GM20431 (cell line): ENCODE results near the gene ACTC1.
"Not testable (repeated sequence)": the region's sequence is repeated elsewhere in the genome, so short reads cannot be mapped to it uniquely, and the experiment has no call there.

ENCODE experiments used
- in situ Hi-C: fragments of 300-500 bp; cut with MseI, MboI; formaldehyde crosslinking; loops from one replicate; pipeline ENCODE4 v1.15.0; 2020; ENCODE audit warnings: low sequenced_read_pairs; ENCODE audit not compliant: unreplicated experiment

The ACTC1 gene

DNA sequence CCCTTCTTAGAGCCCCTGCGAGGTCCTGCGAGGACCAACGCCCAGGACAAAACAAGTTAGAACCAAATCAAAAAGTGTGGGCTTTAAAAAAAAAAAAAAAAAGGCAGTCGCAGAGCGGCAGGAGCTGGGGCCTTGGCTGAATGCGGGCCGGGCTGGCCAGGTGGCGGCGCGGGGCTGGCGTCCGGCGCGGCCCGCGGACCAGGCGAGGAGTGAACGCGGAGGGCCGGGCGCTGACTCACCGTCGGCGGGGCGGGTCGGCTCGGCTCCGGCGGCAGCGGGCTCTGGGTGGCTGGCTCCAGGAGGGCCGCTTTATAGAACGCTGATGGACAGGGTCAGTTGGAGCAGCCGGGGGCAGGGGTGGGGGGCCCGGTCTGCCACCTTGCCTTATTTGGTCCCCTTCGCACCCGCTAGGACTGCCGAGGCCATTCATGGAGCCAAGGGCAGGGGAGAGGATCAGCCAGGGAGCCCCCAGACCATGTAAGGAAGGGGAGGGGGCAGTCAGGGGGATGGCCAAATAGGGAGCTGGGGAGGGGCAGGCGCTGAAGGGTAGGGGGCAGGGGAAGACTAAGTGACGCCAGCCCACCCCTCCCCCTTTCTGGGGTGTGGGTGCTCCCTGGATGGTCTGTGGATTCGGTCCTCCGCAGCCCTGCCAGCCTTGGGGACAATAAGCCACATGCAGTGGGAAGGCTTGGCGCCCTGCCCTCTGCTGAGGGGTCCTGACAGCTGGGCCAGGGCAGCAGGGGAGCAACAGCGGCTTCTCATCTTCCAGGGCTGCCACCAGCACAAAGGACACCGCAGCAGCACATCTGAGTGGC, at the start of gene ACTC1:
ACTC1 (minus strand) TSS at position 283 of the 815 bp plus-strand sequence. CDS start 741 bp downstream, outside the sequence.
- in situ Hi-C loops: no loop called here

DNA sequence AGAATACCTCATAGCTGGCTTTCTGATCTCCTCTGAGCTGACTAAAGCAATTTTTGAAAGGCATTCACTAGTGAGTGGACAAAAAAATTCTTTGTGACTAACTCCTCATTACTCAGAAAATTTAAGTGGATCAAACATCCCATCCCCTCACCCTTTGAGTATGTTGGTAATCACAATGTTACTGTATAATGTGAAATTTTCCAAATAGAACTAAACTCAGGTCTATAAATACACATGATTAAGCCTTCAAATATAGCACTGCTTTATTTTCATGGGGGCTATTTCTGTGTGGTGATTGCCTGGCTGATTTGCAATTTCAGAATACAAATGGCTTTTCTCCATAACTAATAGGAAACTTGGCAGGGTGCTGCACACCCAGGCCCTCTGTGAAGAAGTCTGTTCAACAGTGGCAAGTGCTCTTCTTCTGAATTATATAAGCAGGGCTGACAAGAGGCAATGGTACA, 45.9 kb upstream of the ACTC1 start:
- in situ Hi-C loops: no loop called here

- in situ Hi-C loops: no loop called here
These were observed 42.9 kb upstream of the ACTC1 start for GRCh38 chr15:34838282-34838681.

- in situ Hi-C loops: no loop called here
These were observed 42.1 kb upstream of the ACTC1 start for GRCh38 chr15:34837246-34838016.

GRCh38 chr15:34828145-34828911, 33.0 kb upstream of the ACTC1 start:
- in situ Hi-C loops: no loop called here

DNA sequence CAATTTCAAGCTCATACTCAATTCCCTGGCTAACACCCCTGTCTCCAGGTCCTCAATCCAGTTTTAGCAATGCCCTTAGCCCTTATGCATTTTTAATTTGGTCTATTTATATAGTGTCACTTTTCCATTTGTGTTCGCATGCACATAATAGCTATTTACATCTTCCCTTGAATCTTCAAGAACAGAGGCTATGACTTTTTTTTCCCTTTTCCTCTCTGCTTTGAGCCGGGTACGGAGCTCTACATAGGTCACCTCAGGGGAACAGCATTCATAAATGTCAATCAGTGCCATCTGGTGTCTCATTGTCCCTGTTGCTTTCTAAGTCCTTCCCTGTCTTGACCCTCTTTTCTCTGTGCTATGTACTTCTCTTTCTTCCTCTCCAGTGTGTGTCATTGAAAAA, 26.5 kb upstream of the ACTC1 start:
- in situ Hi-C loops: no loop called here

GRCh38 chr15:34820110-34820509, 24.8 kb upstream of the ACTC1 start:
- in situ Hi-C loops: no loop called here

DNA sequence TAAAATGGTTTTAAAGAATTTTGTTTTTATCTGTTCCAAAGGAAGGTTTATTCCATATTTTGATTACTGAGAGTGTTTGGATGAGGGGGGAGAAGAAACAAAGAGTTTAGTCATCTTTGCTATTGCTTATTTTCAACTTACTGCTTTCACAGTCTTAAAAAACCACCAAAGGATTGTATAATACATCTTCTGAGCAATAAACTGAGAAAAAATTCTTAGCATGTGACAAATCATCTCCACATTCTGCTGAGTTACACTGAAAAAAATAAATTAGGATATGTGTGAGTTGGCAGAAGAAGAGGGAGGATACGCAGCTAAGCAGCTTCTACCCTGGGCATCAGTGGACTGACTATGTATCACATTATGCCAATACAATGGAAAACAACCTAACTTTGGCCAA, 23.2 kb upstream of the ACTC1 start:
- in situ Hi-C loops: no loop called here

DNA sequence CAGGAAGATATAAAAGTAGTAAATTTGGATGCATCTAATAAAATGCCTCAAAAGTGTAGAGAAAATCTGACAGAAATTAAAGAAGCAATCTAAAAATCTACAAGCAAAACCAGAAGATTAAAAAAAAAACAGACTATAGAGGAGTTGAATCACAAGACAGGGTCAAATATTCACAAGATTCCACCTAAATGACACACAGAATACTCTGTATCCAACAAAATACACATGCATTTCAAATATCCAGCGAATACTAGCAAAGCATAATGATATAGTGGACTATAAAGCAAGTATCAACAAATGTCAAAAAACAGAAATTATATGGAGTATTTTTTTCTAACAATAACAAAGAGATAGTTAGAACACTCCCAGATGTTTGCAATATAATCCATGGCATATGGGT, 20.5 kb upstream of the ACTC1 start:
- in situ Hi-C loops: no loop called here

- in situ Hi-C loops: no loop called here
These were observed 18.3 kb upstream of the ACTC1 start for GRCh38 chr15:34813446-34814190.

- in situ Hi-C loops: not testable (repeated sequence)
These were observed 17.6 kb upstream of the ACTC1 start for GRCh38 chr15:34812868-34813365.

DNA sequence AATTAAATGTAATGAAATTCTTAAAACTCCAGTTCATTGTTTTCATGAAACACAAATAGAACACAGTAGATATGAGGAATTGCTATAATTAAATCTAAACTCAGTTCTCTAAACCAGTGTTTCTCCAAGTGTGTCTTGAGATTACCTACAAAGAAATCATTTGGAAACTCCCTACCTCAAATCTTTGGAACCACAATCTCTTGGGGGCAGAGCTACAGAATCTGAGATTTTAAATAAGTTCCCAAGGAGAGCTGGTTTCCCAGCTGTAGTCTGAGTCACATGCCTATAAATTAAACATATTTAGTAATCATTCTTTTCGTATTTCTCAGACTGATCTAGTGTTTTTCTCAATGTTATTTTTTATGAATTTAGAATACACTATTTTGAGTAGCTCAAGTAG, 17.0 kb upstream of the ACTC1 start:
- in situ Hi-C loops: no loop called here

GRCh38 chr15:34810443-34811129, 15.2 kb upstream of the ACTC1 start:
- in situ Hi-C loops: no loop called here

DNA sequence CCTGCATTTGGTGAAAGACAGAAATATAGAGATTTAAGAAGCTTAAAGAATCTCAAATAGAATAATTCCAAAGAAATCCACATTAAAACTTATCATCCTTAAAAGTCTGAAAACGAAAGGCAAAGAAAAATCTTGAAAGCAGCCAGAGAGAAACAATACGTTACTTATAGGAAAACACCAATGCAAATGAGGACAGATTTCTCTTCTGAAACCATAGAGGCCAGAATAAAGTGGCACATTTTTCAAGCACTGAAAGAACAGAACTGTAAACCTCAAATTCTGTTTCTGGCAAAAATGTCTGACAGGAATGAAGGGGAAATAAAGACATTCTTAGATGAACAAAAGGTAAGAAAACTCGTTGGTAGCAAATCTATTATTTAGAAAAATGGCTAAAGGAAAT, 13.8 kb upstream of the ACTC1 start:
- in situ Hi-C loops: no loop called here

DNA sequence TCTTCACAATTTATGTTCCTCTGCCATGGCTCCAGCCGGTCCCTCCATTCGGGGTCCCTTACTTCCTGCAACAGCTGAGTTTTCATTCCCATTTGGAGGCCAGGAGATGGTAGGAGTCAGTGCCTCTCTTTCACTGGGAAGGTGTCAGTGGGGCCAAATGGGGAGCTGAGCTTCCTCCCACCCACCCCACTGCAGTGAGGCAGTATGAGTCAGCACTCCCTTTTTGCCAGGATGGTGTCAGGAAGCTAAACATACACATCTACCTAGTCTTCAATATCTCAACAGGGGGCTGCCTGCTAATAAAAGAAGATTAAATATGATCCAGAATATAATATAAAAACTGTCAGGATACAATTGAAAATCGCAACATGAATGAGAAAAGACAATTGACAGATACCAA, 12.7 kb upstream of the ACTC1 start:
- in situ Hi-C loops: no loop called here

GRCh38 chr15:34807241-34807640, 11.9 kb upstream of the ACTC1 start:
- in situ Hi-C loops: not testable (repeated sequence)

- in situ Hi-C loops: no loop called here
These were observed 9.4 kb upstream of the ACTC1 start for GRCh38 chr15:34804776-34805175.

DNA sequence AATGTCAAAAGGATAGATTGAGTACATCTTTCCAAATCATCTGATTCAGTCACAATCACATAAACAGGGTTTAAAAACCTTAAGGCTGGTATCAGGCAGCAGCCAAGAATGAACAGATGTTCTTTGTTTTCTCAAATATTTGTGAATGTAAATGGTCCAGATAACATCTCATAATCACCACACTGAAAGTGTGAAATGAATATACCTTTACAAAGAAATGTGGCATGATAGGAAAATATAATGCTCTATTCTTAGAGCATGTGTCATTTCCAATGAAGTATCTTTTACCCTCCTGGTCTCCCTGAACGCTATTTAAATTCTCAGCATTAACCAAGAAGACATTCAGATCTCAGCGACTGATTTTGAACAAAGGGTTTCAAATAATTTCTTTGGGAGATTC, 8.8 kb upstream of the ACTC1 start:
- in situ Hi-C loops: no loop called here
